ENCODE results near the gene NCKAP1.

- TF ChIP-seq BCLAF1 (IDR thresholded peaks at IDR 0.05) (no peak), RAD21 (IDR thresholded peaks at IDR 0.05; ENCODE audit: insufficient read depth, low read depth, low read length) (no peak), ZBTB4 (CRISPR knock-in tag; IDR thresholded peaks at IDR 0.05) (no peak), POLR2AphosphoS5 (IDR thresholded peaks at IDR 0.05; ENCODE audit: low read length) (no peak), CHD4 (IDR thresholded peaks at IDR 0.05) (no peak), STAT3 (IDR thresholded peaks at IDR 0.05; ENCODE audit: low read depth, low read length) (no peak), CREM (IDR thresholded peaks at IDR 0.05; ENCODE audit: low read depth) (no peak), ATF2 (IDR thresholded peaks at IDR 0.05; ENCODE audit: low read length) (no peak), CTCF (IDR thresholded peaks at IDR 0.05 in 2 of 3, conservative IDR thresholded peaks at IDR 0.05 in 1 of 3; ENCODE audit: control insufficient read depth in 2 of 3, extremely low read depth in 1 of 3, insufficient read depth in 1 of 3, low read depth in 3 of 3, low read length in 3 of 3) (no peak)
Measured at GRCh38 chr2:183011743-183012142, 26.5 kb downstream of the NCKAP1 start.
